Measurements from ENCODE around the gene SOX6. TPM values are rescaled to one million over a fixed set of nuclear protein-coding genes. Genes with fewer than 3 reads are reported as not detected.

Gene SOX6
- total RNA-seq, 1 donor from 2014 or later, result 8.3 TPM

- TF ChIP-seq CTCF (IDR thresholded peaks at IDR 0.05), result no peak
- H3K4me1 ChIP-seq, result no peaks in the 10 kb centered on the region
- intact Hi-C loops (cut with DNase I), result no loop called here
- no peaks in the 10 kb centered on the region for H3K9me3 ChIP-seq
- no peak overlapping the region for H3K27ac ChIP-seq
- no peaks in the 10 kb centered on the region for H3K36me3 ChIP-seq
- DNase-seq (no peak), ATAC-seq (no peak)
- no peak overlapping the region for H3K4me3 ChIP-seq
- no peaks in the 10 kb centered on the region for H3K27me3 ChIP-seq
These were observed 342.6 kb downstream of the SOX6 start for GRCh38 chr11:16013649-16014275.

DNA sequence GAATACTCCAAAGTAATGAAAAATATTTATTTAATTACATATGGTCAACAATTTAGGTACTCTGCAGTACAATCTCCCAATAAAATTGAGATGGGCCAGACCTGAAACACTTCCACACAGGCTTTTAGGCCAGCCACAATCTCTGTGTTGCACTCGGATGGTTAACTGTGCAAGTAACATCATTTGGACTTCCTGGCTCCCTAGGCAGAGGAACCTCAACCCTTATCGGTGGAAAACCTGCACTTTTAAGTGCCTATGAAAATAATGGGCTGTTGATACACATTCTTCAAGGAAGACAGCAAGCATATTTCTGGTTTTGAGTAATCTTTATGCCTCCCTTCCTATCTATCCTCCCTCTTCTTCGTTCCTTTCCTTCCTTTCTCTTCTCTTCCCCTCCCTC is 343.1 kb downstream of the SOX6 start:
- no peak for DNase-seq
- Histone ChIP-seq H3K4me1 (no peaks in the 10 kb centered on the region), H3K27me3 (no peaks in the 10 kb centered on the region), H3K4me3 (no peak overlapping the region), H3K36me3 (no peaks in the 10 kb centered on the region), H3K9me3 (no peaks in the 10 kb centered on the region), H3K27ac (no peak overlapping the region)
- no peak for TF ChIP-seq CTCF (IDR thresholded peaks at IDR 0.05)
- ATAC-seq, result no peak
- intact Hi-C loops (cut with DNase I), result no loop called here

DNA sequence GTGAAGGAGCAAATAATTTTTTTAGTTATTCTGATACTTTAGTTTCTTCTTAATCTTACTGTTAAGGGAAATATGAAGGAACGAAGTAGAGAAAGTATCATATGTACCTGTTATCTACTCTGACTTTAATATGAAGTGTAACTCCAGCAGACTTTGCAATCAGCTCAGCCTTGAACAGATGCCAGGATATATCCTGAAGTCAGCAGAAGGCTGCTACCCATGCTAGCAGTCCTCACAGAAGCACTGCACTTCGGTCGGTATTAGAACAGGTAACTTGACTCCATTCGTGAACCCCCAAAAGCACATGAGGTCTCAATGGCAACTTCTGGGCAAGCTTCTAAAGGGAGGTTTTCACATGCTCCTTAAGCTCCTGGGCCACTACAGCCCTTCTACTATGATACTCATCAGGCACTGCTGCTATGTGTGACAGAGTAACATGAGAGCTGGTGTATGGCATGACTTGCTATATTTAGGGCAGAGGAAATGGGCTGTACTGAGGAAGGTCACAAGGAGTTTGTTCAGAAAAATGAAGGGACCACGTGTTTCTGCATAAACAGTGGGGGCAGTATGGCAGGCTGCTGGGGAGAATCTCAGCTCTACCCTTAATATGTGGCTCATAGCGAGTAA is 344.1 kb downstream of the SOX6 start:
- peak; percentile 35 for ATAC-seq
- Histone ChIP-seq H3K4me1 (no peaks in the 10 kb centered on the region), H3K4me3 (no peak overlapping the region), H3K9me3 (no peaks in the 10 kb centered on the region), H3K27me3 (no peaks in the 10 kb centered on the region), H3K36me3 (no peaks in the 10 kb centered on the region), H3K27ac (no peak overlapping the region)
- no peak for TF ChIP-seq CTCF (IDR thresholded peaks at IDR 0.05)
- DNase-seq, result no peak
- intact Hi-C loops (cut with DNase I), result no loop called here

GRCh38 chr11:16011396-16011795 is 344.9 kb downstream of the SOX6 start:
- H3K27ac ChIP-seq, result no peak overlapping the region
- no peak overlapping the region for H3K4me3 ChIP-seq
- no peaks in the 10 kb centered on the region for H3K36me3 ChIP-seq
- ATAC-seq (no peak), DNase-seq (no peak)
- H3K9me3 ChIP-seq, result no peaks in the 10 kb centered on the region
- no peak for TF ChIP-seq CTCF (IDR thresholded peaks at IDR 0.05)
- intact Hi-C loops (cut with DNase I), result no loop called here
- no peaks in the 10 kb centered on the region for H3K4me1 ChIP-seq
- H3K27me3 ChIP-seq, result no peaks in the 10 kb centered on the region

- no peaks in the 10 kb centered on the region for H3K4me1 ChIP-seq
- H3K27ac ChIP-seq, result no peak overlapping the region
- ATAC-seq, result no peak
- no peak overlapping the region for H3K4me3 ChIP-seq
- DNase-seq, result no peak
- H3K27me3 ChIP-seq, result no peaks in the 10 kb centered on the region
- no peaks in the 10 kb centered on the region for H3K36me3 ChIP-seq
- H3K9me3 ChIP-seq, result no peaks in the 10 kb centered on the region
- TF ChIP-seq CTCF (IDR thresholded peaks at IDR 0.05), result no peak
- intact Hi-C loops (cut with DNase I), result no loop called here
These were observed 347.3 kb downstream of the SOX6 start for GRCh38 chr11:16009021-16009420.
